ENCODE results near the gene ANGEL2. TPM values are rescaled to one million over a fixed set of nuclear protein-coding genes. Genes with fewer than 3 reads are reported as not detected.

ANGEL2 gene
- total RNA-seq, 2 experiments from 2014 or later: 40.1 to 42.7 TPM

DNA sequence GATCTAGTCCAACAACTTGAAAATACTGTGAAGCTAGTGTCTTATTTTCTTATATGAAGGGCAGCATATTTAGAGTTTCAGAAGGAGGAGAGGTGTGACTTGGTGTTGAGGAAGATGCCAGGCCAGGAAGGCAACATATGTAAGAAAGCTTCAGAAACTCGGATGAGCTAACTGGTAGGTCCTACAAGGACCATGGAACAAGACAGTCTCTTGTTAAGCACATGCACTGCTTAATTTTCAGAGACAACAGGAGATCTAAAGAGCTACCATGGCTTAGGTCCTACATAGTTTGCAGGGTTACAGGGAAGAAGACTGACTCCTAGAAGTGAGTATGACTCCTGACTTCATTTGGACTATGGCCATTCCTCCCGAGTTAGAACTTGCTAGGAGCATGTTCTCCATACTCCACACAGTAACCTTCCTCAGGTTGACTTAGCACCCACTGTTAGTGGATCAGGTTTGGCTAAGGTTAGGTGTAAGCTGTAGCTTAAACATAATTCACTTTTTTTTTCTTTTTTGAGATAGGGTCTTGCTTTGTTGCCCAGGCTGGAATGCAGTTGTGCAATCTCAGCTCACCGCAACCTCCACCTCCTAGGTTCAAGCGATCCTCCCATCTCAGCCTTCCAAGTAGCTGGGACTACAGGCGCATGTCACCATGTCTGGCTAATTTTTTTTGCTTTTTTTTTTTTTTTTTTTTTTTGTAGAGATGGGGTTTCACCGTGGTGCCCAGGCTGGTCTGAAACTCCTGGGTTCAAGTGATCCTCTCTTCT, 31.0 kb downstream of the ANGEL2 start:
- no peak for DNase-seq (ENCODE audit: low spot score)
- no TSS peak for BruUV-seq (replicated peaks)
- Histone ChIP-seq H3K4me2 (ENCODE audit: low read length) (no peak overlapping the region), H4K20me1 (ENCODE audit: insufficient read depth, low read length) (no peaks in the 10 kb centered on the region), H3K36me3 (ENCODE audit: insufficient read depth, low read length) (peaks cover 4% of the 10 kb centered on the region; the same call in 1 of the 2 replicates), H3K4me3 (ENCODE audit: low read depth, low read length, poor library complexity, severe bottlenecking) (no peak overlapping the region), H3K9me3 (ENCODE audit: low read length) (no peaks in the 10 kb centered on the region), H3K79me2 (ENCODE audit: insufficient read depth, low read depth, low read length) (no peaks in the 10 kb centered on the region), H2AFZ (ENCODE audit: low read length) (no peak overlapping the region), H3K9me2 (ENCODE audit: insufficient read depth, low read length) (no peaks in the 10 kb centered on the region), H3K27ac (ENCODE audit: low read depth, low read length, poor library complexity, severe bottlenecking) (no peak overlapping the region), H3K4me1 (ENCODE audit: insufficient read depth, low read length, poor library complexity, severe bottlenecking) (no peaks in the 10 kb centered on the region)
- no peak for TF ChIP-seq EZH2phosphoT487 (IDR thresholded peaks at IDR 0.05; ENCODE audit: borderline replicate concordance, low read depth, low read length)
- TF ChIP-seq, protein P1, sequence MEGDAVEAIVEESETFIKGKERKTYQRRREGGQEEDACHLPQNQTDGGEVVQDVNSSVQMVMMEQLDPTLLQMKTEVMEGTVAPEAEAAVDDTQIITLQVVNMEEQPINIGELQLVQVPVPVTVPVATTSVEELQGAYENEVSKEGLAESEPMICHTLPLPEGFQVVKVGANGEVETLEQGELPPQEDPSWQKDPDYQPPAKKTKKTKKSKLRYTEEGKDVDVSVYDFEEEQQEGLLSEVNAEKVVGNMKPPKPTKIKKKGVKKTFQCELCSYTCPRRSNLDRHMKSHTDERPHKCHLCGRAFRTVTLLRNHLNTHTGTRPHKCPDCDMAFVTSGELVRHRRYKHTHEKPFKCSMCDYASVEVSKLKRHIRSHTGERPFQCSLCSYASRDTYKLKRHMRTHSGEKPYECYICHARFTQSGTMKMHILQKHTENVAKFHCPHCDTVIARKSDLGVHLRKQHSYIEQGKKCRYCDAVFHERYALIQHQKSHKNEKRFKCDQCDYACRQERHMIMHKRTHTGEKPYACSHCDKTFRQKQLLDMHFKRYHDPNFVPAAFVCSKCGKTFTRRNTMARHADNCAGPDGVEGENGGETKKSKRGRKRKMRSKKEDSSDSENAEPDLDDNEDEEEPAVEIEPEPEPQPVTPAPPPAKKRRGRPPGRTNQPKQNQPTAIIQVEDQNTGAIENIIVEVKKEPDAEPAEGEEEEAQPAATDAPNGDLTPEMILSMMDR (conservative IDR thresholded peaks at IDR 0.05; ENCODE audit: low read length): no peak
- intact Hi-C loops (cut with micrococcal nuclease; ENCODE audit: unreplicated experiment): no loop called here
- ChIA-PET CTCF (ENCODE audit: unreplicated experiment) (interaction anchor here (0.6 kb wide), 1 partner anchor 1405 kb away, joined by 3 read pairs; the partner anchor contains the start of gene SLC30A1), POLR2A (interaction anchor here (0.6 to 1.1 kb wide), 6 partner anchors 10 to 542 kb away, joined by 3 to 7 read pairs (median 4); no protein-coding TSS in a partner anchor)

DNA sequence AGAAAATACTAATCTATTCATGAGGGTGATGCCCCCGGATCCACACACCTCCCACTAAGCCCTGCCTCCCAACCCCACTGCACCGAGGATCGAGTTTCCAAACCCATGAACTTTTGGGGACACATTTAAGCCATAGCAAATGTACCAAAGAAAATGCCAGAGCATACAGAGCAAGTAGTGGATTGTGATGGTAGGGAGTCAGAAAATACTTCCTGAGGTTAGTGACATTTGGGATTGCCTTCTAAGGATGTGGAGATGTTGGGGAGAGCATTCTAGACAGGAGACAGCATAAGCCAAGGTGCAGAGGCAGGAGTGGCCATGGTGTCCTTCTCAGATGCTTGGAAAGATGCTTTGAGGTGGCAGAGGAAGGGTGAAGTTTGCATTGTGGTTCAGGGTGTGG, 32.2 kb downstream of the ANGEL2 start:
- no peak overlapping the region for H3K4me2 ChIP-seq (ENCODE audit: low read length)
- H3K4me3 ChIP-seq (ENCODE audit: low read depth, low read length, poor library complexity, severe bottlenecking): no peak overlapping the region
- H3K9me2 ChIP-seq (ENCODE audit: insufficient read depth, low read length): no peaks in the 10 kb centered on the region
- POLR2A ChIA-PET: no interaction called here
- H3K27ac ChIP-seq (ENCODE audit: low read depth, low read length, poor library complexity, severe bottlenecking): no peak overlapping the region
- CTCF ChIA-PET (ENCODE audit: unreplicated experiment): no interaction called here
- no peaks in the 10 kb centered on the region for H3K36me3 ChIP-seq (ENCODE audit: insufficient read depth, low read length)
- no TSS peak for BruUV-seq (replicated peaks)
- H4K20me1 ChIP-seq (ENCODE audit: insufficient read depth, low read length): no peaks in the 10 kb centered on the region
- no peak for DNase-seq (ENCODE audit: low spot score)
- H2AFZ ChIP-seq (ENCODE audit: low read length): no peak overlapping the region
- TF ChIP-seq EZH2phosphoT487 (IDR thresholded peaks at IDR 0.05; ENCODE audit: borderline replicate concordance, low read depth, low read length): no peak
- TF ChIP-seq, protein P1 (conservative IDR thresholded peaks at IDR 0.05; ENCODE audit: low read length): no peak
- H3K79me2 ChIP-seq (ENCODE audit: insufficient read depth, low read depth, low read length): no peaks in the 10 kb centered on the region
- intact Hi-C loops (cut with micrococcal nuclease; ENCODE audit: unreplicated experiment): no loop called here
- no peaks in the 10 kb centered on the region for H3K4me1 ChIP-seq (ENCODE audit: insufficient read depth, low read length, poor library complexity, severe bottlenecking)
- no peaks in the 10 kb centered on the region for H3K9me3 ChIP-seq (ENCODE audit: low read length)

Data from OCI-LY7 (cell line).